ENCODE measurements around the gene NCAN. TPM values are rescaled to one million over a fixed set of nuclear protein-coding genes. Genes with fewer than 3 reads are reported as not detected.
A peak's percentile ranks its signal among the peaks of the same experiment; 100 is the strongest.
"Not testable (repeated sequence)": the region's sequence is repeated elsewhere in the genome, so short reads cannot be mapped to it uniquely, and the experiment has no call there.

Gene NCAN
- polyA plus RNA-seq, 10 donors, result 0.04 to 0.84 (median 0.10) TPM

GRCh38 chr19:19224150-19224851, 12.5 kb downstream of the NCAN start:
- no peak for DNase-seq

GRCh38 chr19:19224852-19225494, 13.2 kb downstream of the NCAN start:
- DNase-seq, result peak in 2 of 3 donors; percentile 24 to 44

GRCh38 chr19:19226204-19226603, 14.4 kb downstream of the NCAN start:
- DNase-seq, result no peak

GRCh38 chr19:19226663-19227062, 14.9 kb downstream of the NCAN start:
- DNase-seq, result no peak

- DNase-seq, result no peak
Observed at GRCh38 chr19:19227217-19227616, 15.5 kb downstream of the NCAN start.

GRCh38 chr19:19229701-19230100, 17.9 kb downstream of the NCAN start:
- DNase-seq, result no peak

- DNase-seq, result no peak
Observed at GRCh38 chr19:19230999-19231398, 19.2 kb downstream of the NCAN start.

- DNase-seq, result peak; percentile 15 to 40 (median 21)
Observed at GRCh38 chr19:19232261-19232721, 20.5 kb downstream of the NCAN start.

- DNase-seq, result no peak
Observed at GRCh38 chr19:19234220-19234816, 22.6 kb downstream of the NCAN start.

GRCh38 chr19:19236173-19236572, 24.4 kb downstream of the NCAN start:
- no peak for DNase-seq

- DNase-seq, result no peak
Observed at GRCh38 chr19:19238126-19238894, 26.6 kb downstream of the NCAN start.

- no peak for DNase-seq
Observed at GRCh38 chr19:19239675-19240074, 27.9 kb downstream of the NCAN start.

- no peak for DNase-seq
Observed at GRCh38 chr19:19240476-19240875, 28.7 kb downstream of the NCAN start.

GRCh38 chr19:19250196-19250801, 38.5 kb downstream of the NCAN start:
- no peak for DNase-seq

- DNase-seq, result not testable (repeated sequence)
Observed at GRCh38 chr19:19253409-19253808, 41.7 kb downstream of the NCAN start.

GRCh38 chr19:19256072-19256969, 44.6 kb downstream of the NCAN start:
- DNase-seq, result no peak

GRCh38 chr19:19257137-19257536, 45.4 kb downstream of the NCAN start:
- no peak for DNase-seq

GRCh38 chr19:19257836-19258588, 46.3 kb downstream of the NCAN start:
- no peak for DNase-seq

GRCh38 chr19:19258589-19259338, 47.0 kb downstream of the NCAN start:
- no peak for DNase-seq
